ENCODE results near the gene ZNF687. TPM values are rescaled to one million over a fixed set of nuclear protein-coding genes. Genes with fewer than 3 reads are reported as not detected.

The ZNF687 gene
- total RNA-seq, 1 donor from 2014 or later = 12.8 TPM

DNA sequence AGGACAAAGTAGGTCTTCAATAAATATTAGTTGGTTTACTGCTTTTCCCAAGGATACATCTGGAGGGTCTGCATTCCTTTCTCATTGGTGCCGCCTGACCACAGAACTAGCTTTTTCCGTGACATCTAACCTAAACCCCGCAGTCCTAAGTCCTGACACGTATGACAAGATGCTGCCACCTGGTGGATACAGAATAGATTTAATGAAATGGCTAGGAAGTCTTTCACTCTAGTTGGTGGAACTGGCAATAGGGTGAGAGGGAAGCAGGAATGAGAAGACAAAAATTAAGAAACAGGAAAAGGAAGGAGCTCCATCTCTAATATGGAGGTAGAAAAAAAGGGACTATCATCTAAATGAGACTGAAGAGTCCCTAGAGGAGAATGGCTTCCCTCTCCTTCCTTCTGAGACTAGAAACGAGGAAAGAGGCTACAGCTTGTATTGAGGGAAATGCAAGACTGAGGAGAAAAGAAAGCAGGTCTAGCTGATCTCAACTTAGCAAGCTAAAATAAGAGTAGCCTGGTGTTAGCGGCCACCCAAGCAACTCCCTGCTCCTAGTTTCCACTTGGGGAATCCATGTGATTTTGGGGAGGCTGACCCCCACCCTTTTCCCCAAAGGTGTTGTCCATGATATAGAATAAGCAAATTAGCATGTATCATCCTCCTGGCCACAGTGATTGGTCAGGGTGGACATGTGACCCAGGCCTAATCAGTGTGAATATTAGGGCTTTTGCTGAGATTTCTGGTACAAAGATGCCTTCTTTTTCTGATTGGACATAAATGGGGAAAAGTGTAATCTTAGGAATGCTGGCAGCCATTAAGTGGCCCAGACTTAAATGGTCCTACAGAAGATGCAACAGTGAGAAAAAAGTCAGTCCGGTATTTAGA is 59.0 kb downstream of the ZNF687 start:
- no peak for DNase-seq (ENCODE audit: low spot score)
- intact Hi-C loops (cut with DNase I) = loop anchor here (1.0 to 5.0 kb wide), 2 partner anchors 40 to 144 kb away; partner anchors contain the start of gene PIP5K1A

Other genes starting within 250 kb of the ZNF687 start
- gene BNIPL, start 245.7 kb upstream of the ZNF687 start, total RNA-seq = 0.32 TPM
- gene C1orf56, start 234.5 kb upstream of the ZNF687 start, total RNA-seq = 8.9 TPM
- gene CDC42SE1, start 222.7 kb upstream of the ZNF687 start, total RNA-seq = 44.2 TPM
- gene MLLT11, start 221.9 kb upstream of the ZNF687 start, total RNA-seq = 58.7 TPM
- gene GABPB2, start 211.5 kb upstream of the ZNF687 start, total RNA-seq = 11.7 TPM
- gene SEMA6C, start 135.7 kb upstream of the ZNF687 start, total RNA-seq = 46.5 TPM
- gene TNFAIP8L2, start 125.7 kb upstream of the ZNF687 start, total RNA-seq = 0.86 TPM
- gene LYSMD1, start 116.4 kb upstream of the ZNF687 start, total RNA-seq = 12.5 TPM
- 20.7 TPM for gene SCNM1, start 116.2 kb upstream of the ZNF687 start, total RNA-seq
- gene TMOD4, start 106.3 kb upstream of the ZNF687 start, total RNA-seq = not detected
- gene VPS72, start 92.1 kb upstream of the ZNF687 start, total RNA-seq = 34.1 TPM
- 40.6 TPM for gene PIP5K1A, start 83.7 kb upstream of the ZNF687 start, total RNA-seq
- 137 TPM for gene PSMD4, start 27.6 kb upstream of the ZNF687 start, total RNA-seq
- 47.7 TPM for gene PI4KB, start 45.1 kb downstream of the ZNF687 start, total RNA-seq
- gene RFX5, start 65.0 kb downstream of the ZNF687 start, total RNA-seq = 27.2 TPM
- gene SELENBP1, start 90.4 kb downstream of the ZNF687 start, total RNA-seq = 21.2 TPM
- gene PSMB4, start 117.3 kb downstream of the ZNF687 start, total RNA-seq = 186 TPM
- 54.4 TPM for gene POGZ, start 177.2 kb downstream of the ZNF687 start, total RNA-seq
- gene CGN, start 229.1 kb downstream of the ZNF687 start, total RNA-seq = 0.19 TPM

Data from cardiac septum (tissue), 1 donor.